Measurements from ENCODE around the gene BNIP5.

DNA sequence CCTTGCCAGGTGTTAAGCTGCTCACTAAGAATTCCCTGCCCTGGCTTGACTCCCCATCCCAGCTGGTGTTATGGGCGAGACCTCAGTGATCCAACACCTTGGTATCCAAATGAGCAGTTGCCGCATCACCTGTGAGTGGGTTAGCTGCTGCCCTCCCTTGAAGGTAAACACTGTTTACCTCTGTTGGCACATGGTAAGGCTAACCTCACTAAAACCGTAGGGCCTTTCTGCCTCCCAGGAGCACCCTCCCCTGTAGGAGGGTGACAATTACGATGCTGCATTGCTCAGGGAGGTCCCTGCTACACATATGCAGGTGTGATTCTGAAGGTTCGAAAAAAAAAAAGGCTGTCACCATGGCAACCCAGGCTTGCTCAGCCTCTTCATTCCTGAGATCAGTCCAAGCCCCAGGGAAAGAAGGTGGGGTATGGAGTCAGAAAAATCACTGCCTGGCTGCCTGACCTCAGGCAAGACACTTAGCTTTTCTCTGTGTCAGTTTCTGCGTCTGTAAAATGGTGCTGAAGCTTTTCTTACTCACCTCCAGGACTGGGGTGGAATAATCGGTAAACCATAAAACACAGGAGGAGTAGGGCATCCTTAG is 47.3 kb downstream of the BNIP5 start:
- no peak for TF ChIP-seq CTCF (IDR thresholded peaks at IDR 0.05)
- no peak for TF ChIP-seq POLR2A (IDR thresholded peaks at IDR 0.05)

Data from testis (tissue), 2 donors.